ENCODE measurements around the gene TDRD15.

The TDRD15 gene

DNA sequence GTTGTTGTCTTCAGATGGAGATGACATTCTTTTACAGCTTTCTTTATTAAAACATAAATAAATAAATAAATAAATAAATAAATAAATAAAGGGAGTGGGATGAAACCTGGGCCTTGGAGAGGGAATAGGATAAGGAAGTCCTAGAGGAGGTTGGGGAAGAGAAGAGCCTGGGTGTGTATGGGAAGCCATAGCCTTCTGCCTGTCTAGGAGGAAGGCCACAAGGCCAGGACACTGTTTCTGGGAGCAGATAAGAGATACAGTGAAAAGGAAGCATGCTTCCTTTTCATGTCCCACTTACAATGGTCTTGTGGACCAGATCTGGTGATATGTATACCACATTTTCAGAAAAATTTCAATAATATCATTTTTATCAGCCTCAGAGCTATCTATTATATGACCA is 6.1 kb upstream of the TDRD15 start:
- H3K36me3 ChIP-seq (replicated peaks; ENCODE audit: insufficient read depth, low read length) = no peaks in the 10 kb centered on the region
- no peak for DNase-seq
- no peaks in the 10 kb centered on the region for H3K9me2 ChIP-seq (replicated peaks; ENCODE audit: insufficient read depth, low read length)
- no peaks in the 10 kb centered on the region for H3K9me3 ChIP-seq (replicated peaks; ENCODE audit: insufficient read depth, low read length)
- H3K27me3 ChIP-seq (replicated peaks; ENCODE audit: insufficient read depth, low read length) = no peaks in the 10 kb centered on the region
- no peak overlapping the region for H2AFZ ChIP-seq (ENCODE audit: low read length)
- H3K9ac ChIP-seq (ENCODE audit: low read length) = no peak overlapping the region
- no peaks in the 10 kb centered on the region for H3K79me2 ChIP-seq (ENCODE audit: low read length)
- no peak overlapping the region for H3K4me3 ChIP-seq (ENCODE audit: low read length)
- H4K20me1 ChIP-seq (ENCODE audit: insufficient read depth, low read length) = no peaks in the 10 kb centered on the region
- no peak overlapping the region for H3K4me2 ChIP-seq (ENCODE audit: low read depth, low read length)
- no peak overlapping the region for H3K27ac ChIP-seq (ENCODE audit: low read length)
- no peaks in the 10 kb centered on the region for H3F3A ChIP-seq (ENCODE audit: insufficient read depth, low read length)
- TF ChIP-seq EZH2 (optimal IDR thresholded peaks at IDR 0.05; ENCODE audit: low read depth, low read length) = no peak
- TF ChIP-seq CTCF (IDR thresholded peaks at IDR 0.05; ENCODE audit: low read length) = no peak
- TF ChIP-seq EZH2phosphoT487 (IDR thresholded peaks at IDR 0.05; ENCODE audit: low read length) = no peak
- no peaks in the 10 kb centered on the region for H3K4me1 ChIP-seq (ENCODE audit: low read length)

DNA sequence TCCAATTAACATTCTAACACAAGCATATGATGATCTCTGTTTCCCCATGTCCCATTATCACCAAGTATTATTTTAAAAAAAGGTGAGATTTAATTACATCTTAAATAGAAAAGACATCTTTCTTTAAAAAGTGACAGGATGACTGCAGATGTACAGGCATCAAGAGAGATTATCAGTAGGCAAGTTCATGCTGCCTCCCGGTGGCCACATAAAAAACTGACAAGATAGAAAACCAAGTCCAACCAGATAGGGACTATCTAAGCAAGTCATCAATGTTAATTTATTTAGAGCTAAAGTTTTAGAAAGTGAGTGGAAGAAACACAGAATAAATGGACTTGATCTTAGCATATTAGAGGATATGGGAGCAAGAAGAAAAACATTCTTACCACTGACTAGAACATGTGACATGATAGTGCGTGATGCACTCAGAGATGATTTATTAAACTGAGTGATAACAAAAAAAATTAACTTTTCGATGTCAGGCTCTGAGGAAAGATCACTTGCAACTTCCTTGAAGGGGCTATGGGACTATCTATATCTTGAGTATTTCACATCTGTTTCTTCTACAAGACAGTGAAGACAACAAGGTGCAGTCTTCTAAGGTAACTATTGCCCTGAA is 5.4 kb upstream of the TDRD15 start:
- no peaks in the 10 kb centered on the region for H3F3A ChIP-seq (ENCODE audit: insufficient read depth, low read length)
- H3K79me2 ChIP-seq (ENCODE audit: low read length) = no peaks in the 10 kb centered on the region
- TF ChIP-seq EZH2 (optimal IDR thresholded peaks at IDR 0.05; ENCODE audit: low read depth, low read length) (no peak), CTCF (IDR thresholded peaks at IDR 0.05; ENCODE audit: low read length) (peak; percentile 63), EZH2phosphoT487 (IDR thresholded peaks at IDR 0.05; ENCODE audit: low read length) (no peak)
- H3K27ac ChIP-seq (ENCODE audit: low read length) = no peak overlapping the region
- no peaks in the 10 kb centered on the region for H4K20me1 ChIP-seq (ENCODE audit: insufficient read depth, low read length)
- no peaks in the 10 kb centered on the region for H3K27me3 ChIP-seq (replicated peaks; ENCODE audit: insufficient read depth, low read length)
- no peak overlapping the region for H3K4me2 ChIP-seq (ENCODE audit: low read depth, low read length)
- H3K4me3 ChIP-seq (ENCODE audit: low read length) = no peak overlapping the region
- no peak overlapping the region for H2AFZ ChIP-seq (ENCODE audit: low read length)
- no peaks in the 10 kb centered on the region for H3K9me3 ChIP-seq (replicated peaks; ENCODE audit: insufficient read depth, low read length)
- no peaks in the 10 kb centered on the region for H3K9me2 ChIP-seq (replicated peaks; ENCODE audit: insufficient read depth, low read length)
- no peaks in the 10 kb centered on the region for H3K4me1 ChIP-seq (ENCODE audit: low read length)
- peak; percentile 59 for DNase-seq
- no peaks in the 10 kb centered on the region for H3K36me3 ChIP-seq (replicated peaks; ENCODE audit: insufficient read depth, low read length)
- no peak overlapping the region for H3K9ac ChIP-seq (ENCODE audit: low read length)

GRCh38 chr2:21131861-21132260 is 8.1 kb downstream of the TDRD15 start:
- H3K9ac ChIP-seq (ENCODE audit: low read length) = no peak overlapping the region
- no peak overlapping the region for H3K27ac ChIP-seq (ENCODE audit: low read length)
- H3K4me1 ChIP-seq (ENCODE audit: low read length) = no peaks in the 10 kb centered on the region
- H3K4me3 ChIP-seq (ENCODE audit: low read length) = no peak overlapping the region
- no peak overlapping the region for H3K4me2 ChIP-seq (ENCODE audit: low read depth, low read length)
- no peak for TF ChIP-seq EZH2 (optimal IDR thresholded peaks at IDR 0.05; ENCODE audit: low read depth, low read length)
- TF ChIP-seq EZH2phosphoT487 (IDR thresholded peaks at IDR 0.05; ENCODE audit: low read length) = no peak
- no peak for TF ChIP-seq CTCF (IDR thresholded peaks at IDR 0.05; ENCODE audit: low read length)
- H3F3A ChIP-seq (ENCODE audit: insufficient read depth, low read length) = no peaks in the 10 kb centered on the region
- H2AFZ ChIP-seq (ENCODE audit: low read length) = no peak overlapping the region
- no peaks in the 10 kb centered on the region for H3K9me3 ChIP-seq (replicated peaks; ENCODE audit: insufficient read depth, low read length)
- H3K27me3 ChIP-seq (replicated peaks; ENCODE audit: insufficient read depth, low read length) = no peaks in the 10 kb centered on the region
- H3K36me3 ChIP-seq (replicated peaks; ENCODE audit: insufficient read depth, low read length) = no peaks in the 10 kb centered on the region
- DNase-seq = no peak
- no peaks in the 10 kb centered on the region for H4K20me1 ChIP-seq (ENCODE audit: insufficient read depth, low read length)
- H3K79me2 ChIP-seq (ENCODE audit: low read length) = no peaks in the 10 kb centered on the region
- no peaks in the 10 kb centered on the region for H3K9me2 ChIP-seq (replicated peaks; ENCODE audit: insufficient read depth, low read length)
